Suprapubic skin (tissue), 4 donors: Measurements from ENCODE around the gene STXBP5.

Experiments used
- CTCF ChIP-seq, 2 donors: fragments of 200-600 bp in 1 of 2; fragments of 450-650 bp in 1 of 2; sonication (generic) in 1 of 2; IDR thresholded peaks; one replicate each; pipeline ENCODE4 v1.5.1; 2016 to 2019; ENCODE audit warnings: antibody characterized with exemption in 2 of 2, mild to moderate bottlenecking in 1 of 2, moderate library complexity in 1 of 2
- POLR2A ChIP-seq, 2 donors: fragments of 450-650 bp; IDR thresholded peaks; one replicate each; pipeline ENCODE4 v1.6.1; 2017; ENCODE audit warnings: antibody characterized with exemption in 2 of 2, mild to moderate bottlenecking in 2 of 2, moderate library complexity in 2 of 2
- POLR2AphosphoS5 ChIP-seq, 3 donors: sonication (generic); formaldehyde crosslinking; IDR thresholded peaks; one replicate each; pipeline ENCODE4 v1.6.1; 2017; ENCODE audit warnings: antibody characterized with exemption in 3 of 3

GRCh38 chr6:147207351-147207750 lies 3.1 kb downstream of the STXBP5 start:
- TF ChIP-seq CTCF (IDR thresholded peaks at IDR 0.05) = no peak
- no peak for TF ChIP-seq POLR2AphosphoS5 (IDR thresholded peaks at IDR 0.05)
- no peak for TF ChIP-seq POLR2A (IDR thresholded peaks at IDR 0.05)
